Tibial nerve (tissue), 4 donors: ENCODE data around the gene CLCN1. TPM values are rescaled to one million over a fixed set of nuclear protein-coding genes. Genes with fewer than 3 reads are reported as not detected.

ENCODE experiments used
- DNase-seq, 2 donors: peaks; one replicate each; pipeline ENCODE4 v3.0.0-alpha.2; 2019; ENCODE audit warnings: low spot score in 2 of 2
- H3K27ac ChIP-seq, 4 donors: fragments of 200-600 bp; sonication (generic) in 3 of 4; one replicate each; pipeline ENCODE4 v1.5.1; 2017 to 2019; ENCODE audit warnings: mild to moderate bottlenecking in 1 of 4
- H3K27me3 ChIP-seq, 2 donors: fragments of 200-600 bp; sonication (generic) in 1 of 2; one replicate each; pipeline versions ENCODE4 v1.5.1 to v1.6.0; 2017 to 2019
- H3K36me3 ChIP-seq, 3 donors: fragments of 200-600 bp; sonication (generic); one replicate each; pipeline ENCODE4 v1.5.1; 2018 to 2019
- H3K4me1 ChIP-seq, 4 donors: fragments of 200-600 bp; sonication (generic) in 3 of 4; one replicate each; pipeline ENCODE4 v1.5.1; 2017 to 2019
- H3K4me3 ChIP-seq, 4 donors: fragments of 200-600 bp; sonication (generic) in 3 of 4; one replicate each; pipeline ENCODE4 v1.5.1; 2017 to 2019; ENCODE audit warnings: mild to moderate bottlenecking in 1 of 4, moderate library complexity in 1 of 4
- H3K9me3 ChIP-seq, 4 donors: fragments of 200-600 bp; sonication (generic) in 3 of 4; one replicate each; pipeline ENCODE4 v1.5.1; 2017 to 2019
- CTCF ChIP-seq, 5 experiments: fragments of 200-600 bp in 3 of 5; fragments of 450-650 bp in 2 of 5; sonication (generic) in 3 of 5; IDR thresholded peaks; one replicate each; pipeline ENCODE4 v1.5.1; 2016 to 2019; ENCODE audit warnings: antibody characterized with exemption in 5 of 5, mild to moderate bottlenecking in 3 of 5, moderate library complexity in 2 of 5
- EP300 ChIP-seq, 2 donors: sonication (generic); formaldehyde crosslinking; IDR thresholded peaks; one replicate each; pipeline ENCODE4 v1.6.1; 2017; ENCODE audit warnings: antibody characterized with exemption in 2 of 2, mild to moderate bottlenecking in 1 of 2
- POLR2A ChIP-seq, 2 donors: fragments of 450-650 bp; IDR thresholded peaks; one replicate each; pipeline ENCODE4 v1.6.1; 2017; ENCODE audit warnings: antibody characterized with exemption in 2 of 2, mild to moderate bottlenecking in 2 of 2, moderate library complexity in 2 of 2
- WGBS, 2 donors: methylation state at CpG; one replicate each; pipeline ENCODE4 v1.1.5; 2018; 5-methylcytosine and 5-hydroxymethylcytosine counted together
- total RNA-seq, 4 donors: library from RNA; depleted of rRNA; stranded (reverse); fragments of >200 nt; gene quantifications; one replicate each; pipeline ENCODE4 v1.1.0, GENCODE V29; 2016

CLCN1 gene
- total RNA-seq, 4 donors from 2014 or later, result not detected

GRCh38 chr7:143375298-143376034 lies 59.6 kb downstream of the CLCN1 start:
- H3K36me3 ChIP-seq, result no peaks in the 10 kb centered on the region
- TF ChIP-seq CTCF (IDR thresholded peaks at IDR 0.05), result no peak
- TF ChIP-seq EP300 (IDR thresholded peaks at IDR 0.05), result no peak
- TF ChIP-seq POLR2A (IDR thresholded peaks at IDR 0.05), result no peak
- H3K4me1 ChIP-seq, result peaks cover 0 to 34% (median 12%) of the 10 kb centered on the region in 4 donors
- DNase-seq, result no peak
- H3K27ac ChIP-seq, result peak overlapping the region in 3 of 4 donors; percentile 37 to 66 (median 48)
- no peak overlapping the region for H3K4me3 ChIP-seq
- no peaks in the 10 kb centered on the region for H3K27me3 ChIP-seq
- no peaks in the 10 kb centered on the region for H3K9me3 ChIP-seq
- WGBS, 2 donors, result 69 to 81% methylated on average over 7 of the region's 7 CpGs

- DNase-seq, result no peak
- Histone ChIP-seq H3K27ac (peak overlapping the region in 2 of 4 donors; percentile 15 to 48), H3K9me3 (no peaks in the 10 kb centered on the region), H3K4me3 (no peak overlapping the region), H3K27me3 (no peaks in the 10 kb centered on the region), H3K36me3 (no peaks in the 10 kb centered on the region), H3K4me1 (peaks cover 0 to 34% (median 12%) of the 10 kb centered on the region in 4 donors)
- TF ChIP-seq EP300 (IDR thresholded peaks at IDR 0.05), result no peak
- no peak for TF ChIP-seq POLR2A (IDR thresholded peaks at IDR 0.05)
- TF ChIP-seq CTCF (IDR thresholded peaks at IDR 0.05), result no peak
- WGBS, 2 donors, result 56 to 57% methylated on average over 5 of the region's 5 CpGs
These were observed 60.5 kb downstream of the CLCN1 start for GRCh38 chr7:143376396-143376795.

GRCh38 chr7:143379611-143380259 lies 63.8 kb downstream of the CLCN1 start:
- no peaks in the 10 kb centered on the region for H3K9me3 ChIP-seq
- H3K36me3 ChIP-seq, result no peaks in the 10 kb centered on the region
- H3K4me3 ChIP-seq, result peak overlapping the region; percentile 70 to 94 (median 84)
- no peaks in the 10 kb centered on the region for H3K27me3 ChIP-seq
- peaks cover 0 to 51% (median 33%) of the 10 kb centered on the region in 4 donors for H3K4me1 ChIP-seq
- peak overlapping the region; percentile 89 to 99 (median 97) for H3K27ac ChIP-seq
- no peak for DNase-seq
- TF ChIP-seq CTCF (IDR thresholded peaks at IDR 0.05) (no peak), EP300 (IDR thresholded peaks at IDR 0.05) (no peak), POLR2A (IDR thresholded peaks at IDR 0.05) (no peak)
- 33 to 39% methylated on average over 15 of the region's 15 CpGs for WGBS, 2 donors

GRCh38 chr7:143380260-143380645 lies 64.3 kb downstream of the CLCN1 start:
- Histone ChIP-seq H3K9me3 (no peaks in the 10 kb centered on the region), H3K27me3 (no peaks in the 10 kb centered on the region), H3K36me3 (no peaks in the 10 kb centered on the region), H3K27ac (peak overlapping the region; percentile 89 to 99 (median 97)), H3K4me1 (peaks cover 0 to 57% (median 36%) of the 10 kb centered on the region in 4 donors), H3K4me3 (peak overlapping the region; percentile 70 to 94 (median 84))
- TF ChIP-seq POLR2A (IDR thresholded peaks at IDR 0.05), result no peak
- TF ChIP-seq CTCF (IDR thresholded peaks at IDR 0.05), result peak; percentile 84 to 95 (median 92)
- WGBS, 2 donors, result 0 to 1% methylated on average over 18 to 24 of the region's 35 CpGs
- peak; percentile 85 to 92 for DNase-seq
